A549 (cell line): ENCODE measurements around the gene PPM1B. TPM values are rescaled to one million over a fixed set of nuclear protein-coding genes. Genes with fewer than 3 reads are reported as not detected.
"Not testable (repeated sequence)": the region's sequence is repeated elsewhere in the genome, so short reads cannot be mapped to it uniquely, and the experiment has no call there.

ENCODE experiments used
- ATAC-seq, 2 experiments: fragments of 200-7000 bp in 1 of 2; fragments of >200 bp in 1 of 2; cut with Nextera tagmentation in 1 of 2; cut with Tn5 transposase in 1 of 2; 3 replicates each; pipeline versions ENCODE4 v1.8.0 to v1.9.1; 2018 to 2020; ENCODE audit warnings: mild to moderate bottlenecking in 1 of 2, moderate library complexity in 1 of 2
- CTCF ChIA-PET: fragments of 300-600 bp; sonication (Branson Sonifier 250); formaldehyde crosslinking; extraction: SDS; loops from one replicate; lab custom pipeline; 2021; ENCODE audit warnings: antibody characterized with exemption, inconsistent platforms; lab: Yijun Ruan, JAX
- POLR2A ChIA-PET: fragments of 350-600 bp; formaldehyde crosslinking; extraction: SDS; loops from one replicate; lab custom pipeline; 2021; ENCODE audit warnings: antibody characterized with exemption, inconsistent platforms; lab: Yijun Ruan, JAX
- DNase-seq, 2 experiments: peaks; one replicate each; pipeline versions ENCODE4 v3.0.0 to v3.0.0-alpha.2; 2011 to 2016; ENCODE audit warnings: low read depth in 1 of 2, low spot score in 1 of 2
- FAIRE-seq: peaks from 2 replicates; lab custom pipeline; 2011; peaks lifted over from hg19 to GRCh38; lab: Jason Lieb, UNC
- H3K27ac ChIP-seq, 2 experiments: fragments of >200 bp; sonication (Bioruptor Twin); formaldehyde crosslinking; 3 replicates each; pipeline ENCODE4 v1.5.1; 2016 to 2017
- H3K4me1 ChIP-seq: fragments of >200 bp; sonication (Bioruptor Twin); formaldehyde crosslinking; 3 replicates; pipeline ENCODE4 v1.6.1; 2016
- H3K4me2 ChIP-seq: fragments of >200 bp; sonication (Bioruptor Twin); formaldehyde crosslinking; 3 replicates; pipeline ENCODE4 v1.6.1; 2016
- H3K4me3 ChIP-seq: fragments of >200 bp; sonication (Bioruptor Twin); formaldehyde crosslinking; 3 replicates; pipeline ENCODE4 v1.5.1; 2016
- H3K9me3 ChIP-seq: fragments of >200 bp; sonication (Bioruptor Twin); formaldehyde crosslinking; 3 replicates; pipeline ENCODE4 v1.6.1; 2016
- CBX8 ChIP-seq: fragments of 200-600 bp; sonication (generic); IDR thresholded peaks from 2 replicates; pipeline ENCODE4 v1.6.1; 2016
- CHD2 ChIP-seq: fragments of 150-350 bp; IDR thresholded peaks from 2 replicates; pipeline ENCODE4 v1.6.1; 2014; ENCODE audit warnings: low read length; ENCODE audit not compliant: partially characterized antibody
- CHD4 ChIP-seq: fragments of 200-600 bp; sonication (generic); IDR thresholded peaks from 2 replicates; pipeline ENCODE4 v1.6.1; 2016; ENCODE audit warnings: antibody characterized with exemption, mild to moderate bottlenecking, borderline replicate concordance
- EHF ChIP-seq: fragments of 250-450 bp; sonication (Bioruptor Pico); IDR thresholded peaks from 2 replicates; pipeline ENCODE4 v1.5.0; 2020; ENCODE audit warnings: mild to moderate bottlenecking
- JUN ChIP-seq, 2 experiments: fragments of >200 bp; sonication (Bioruptor Twin); formaldehyde crosslinking; IDR thresholded peaks; 2 replicates in 1 of 2; 3 replicates in 1 of 2; pipeline ENCODE4 v1.6.1; 2016 to 2017
- MAFK ChIP-seq: fragments of 450-650 bp; IDR thresholded peaks from 2 replicates; pipeline ENCODE4 v1.6.1; 2014; ENCODE audit not compliant: partially characterized antibody
- MAZ ChIP-seq: fragments of 150-350 bp; IDR thresholded peaks from 2 replicates; pipeline ENCODE4 v1.6.1; 2014; ENCODE audit warnings: antibody characterized with exemption, low read depth, low read length, borderline replicate concordance
- PHF8 ChIP-seq: fragments of 200-600 bp; sonication (generic); IDR thresholded peaks from 2 replicates; pipeline ENCODE4 v1.6.1; 2016; ENCODE audit warnings: low read depth, mild to moderate bottlenecking, antibody characterized with exemption, moderate library complexity, borderline replicate concordance
- RAD21 ChIP-seq, 2 experiments: fragments of >200 bp in 1 of 2; sonication (Bioruptor Twin) in 1 of 2; formaldehyde crosslinking in 1 of 2; IDR thresholded peaks in 1 of 2; conservative IDR thresholded peaks in 1 of 2; 2 replicates in 1 of 2; 3 replicates in 1 of 2; pipeline ENCODE4 v1.6.1; 2012 to 2018; ENCODE audit warnings: inconsistent platforms in 1 of 2
- RCOR1 ChIP-seq: fragments of 150-350 bp; IDR thresholded peaks from 2 replicates; pipeline ENCODE4 v1.6.1; 2014; ENCODE audit warnings: antibody characterized with exemption, low read length, low read depth
- RFX5 ChIP-seq: fragments of 450-650 bp; IDR thresholded peaks from 2 replicates; pipeline ENCODE4 v1.7.1; 2014; ENCODE audit warnings: antibody characterized with exemption, mild to moderate bottlenecking, moderate library complexity
- RNF2 ChIP-seq: fragments of 200-600 bp; sonication (generic); IDR thresholded peaks from 2 replicates; pipeline ENCODE4 v1.6.1; 2016; ENCODE audit warnings: low read depth, mild to moderate bottlenecking, antibody characterized with exemption, moderate library complexity, borderline replicate concordance
- WGBS: methylation state at CpG from one replicate; pipeline ENCODE4 v1.1.6; 2017; ENCODE audit errors: missing lambda C conversion rate; 5-methylcytosine and 5-hydroxymethylcytosine counted together
- polyA plus RNA-seq, 4 experiments: library from polyadenylated mRNA; depleted of rRNA in 3 of 4; stranded (reverse); fragments of >200 nt; fragmentation: RNase III in 1 of 4; extraction: RNeasy Plus Mini Kit Qiagen cat#74134 plus additional on column Dnase treatment in 1 of 4; gene quantifications; 2 replicates in 3 of 4; 3 replicates in 1 of 4; pipeline ENCODE4 v1.2.3, GENCODE V29; 2011 to 2017

PPM1B gene
- polyA plus RNA-seq, 2 of the 4 experiments (the other 2 are of a cell fraction): 49.0 to 75.1 TPM

DNA sequence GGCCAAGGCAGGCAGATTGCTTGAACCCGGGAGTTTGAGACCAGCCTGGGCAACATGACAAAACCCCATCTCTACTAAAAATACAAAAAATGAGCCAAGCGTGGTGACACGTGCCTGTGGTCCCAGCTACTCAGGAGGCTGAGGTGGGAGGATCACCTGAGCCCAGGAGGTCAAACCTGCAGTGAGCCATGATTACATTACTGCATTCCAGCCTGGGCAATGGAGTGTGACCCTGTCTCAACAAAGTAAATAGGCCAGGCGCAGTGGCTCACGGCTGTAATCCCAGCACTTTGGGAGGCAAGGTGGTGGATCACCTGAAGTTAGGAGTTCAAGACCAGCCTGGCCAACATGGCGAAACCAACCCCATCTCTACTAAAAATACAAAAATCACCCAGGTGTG lies 80.6 kb downstream of the PPM1B start:
- peaks cover 28% of the 10 kb centered on the region for H3K9me3 ChIP-seq
- WGBS: 90% methylated on average over 6 of the region's 6 CpGs
- POLR2A ChIA-PET, H3K4me2 ChIP-seq, H3K27ac ChIP-seq, FAIRE-seq, DNase-seq, ATAC-seq, H3K4me3 ChIP-seq: not testable (repeated sequence)
- 0 out of 2 replicates have a peak, but pooled peaks have one; percentile 37 for TF ChIP-seq CHD4
- peaks cover 41% of the 10 kb centered on the region for H3K4me1 ChIP-seq
- CTCF ChIA-PET: interaction anchor here (1.7 to 34.3 kb wide), 2 partner anchors 41 to 206 kb away, joined by 6 to 548 read pairs; no protein-coding TSS in a partner anchor

DNA sequence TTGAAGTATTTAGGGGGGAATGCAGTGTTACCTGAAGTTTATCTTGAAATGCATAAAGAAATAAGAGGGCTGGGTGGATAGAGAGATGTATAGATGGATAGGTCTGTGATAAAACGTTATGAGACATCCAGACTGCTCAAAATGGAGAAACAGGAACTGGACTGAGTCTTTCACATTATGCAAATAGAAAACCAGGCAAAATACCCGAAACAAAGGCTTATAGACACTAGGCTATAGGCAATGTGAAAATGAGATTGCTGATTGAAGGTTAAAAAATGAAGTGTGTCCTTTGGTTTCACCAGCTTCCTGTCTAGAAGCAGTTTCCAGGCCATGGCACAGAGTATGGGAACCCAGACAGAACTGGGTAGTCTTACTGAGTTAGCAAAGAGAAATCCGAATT lies 81.7 kb downstream of the PPM1B start:
- H3K27ac ChIP-seq: no peak overlapping the region
- FAIRE-seq (no peak), ATAC-seq (no peak), DNase-seq (no peak)
- peaks cover 28% of the 10 kb centered on the region for H3K9me3 ChIP-seq
- ChIA-PET POLR2A (no interaction called here), CTCF (interaction anchor here (0.6 to 34.3 kb wide), 4 partner anchors 40 to 163 kb away, joined by 3 to 548 read pairs (median 4); no protein-coding TSS in a partner anchor)
- WGBS: 66% methylated on average over 3 of the region's 3 CpGs
- no peak overlapping the region for H3K4me3 ChIP-seq
- TF ChIP-seq PHF8 (no peak), EHF (no peak), MAFK (no peak), RNF2 (no peak), RCOR1 (no peak), MAZ (no peak), JUN (IDR thresholded peaks at IDR 0.05) (no peak), CBX8 (no peak), CHD2 (no peak), CHD4 (no peak)
- peaks cover 30% of the 10 kb centered on the region for H3K4me1 ChIP-seq
- H3K4me2 ChIP-seq: no peak overlapping the region

DNA sequence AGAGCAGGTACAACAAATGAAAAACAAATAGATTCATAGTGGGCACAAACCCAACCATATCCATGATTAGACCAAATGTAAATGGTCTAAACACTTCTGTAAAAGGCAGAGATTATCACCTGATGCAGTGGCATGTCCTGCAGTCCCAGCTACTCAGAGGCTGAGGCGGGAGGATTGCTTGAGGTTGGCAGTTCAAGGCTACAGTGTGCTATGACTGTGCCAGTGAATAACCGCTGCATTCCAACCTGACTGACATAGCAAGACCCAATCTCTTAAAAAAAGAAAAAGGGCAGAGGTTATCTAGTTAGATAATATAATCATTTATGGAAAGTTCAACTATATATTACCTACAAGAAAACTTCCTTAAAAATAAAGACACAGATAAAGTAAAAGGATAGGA lies 85.3 kb downstream of the PPM1B start:
- Histone ChIP-seq H3K4me3 (no peak overlapping the region), H3K4me2 (no peak overlapping the region), H3K4me1 (0 out of 3 replicates have a peak, but pooled peaks cover 3% of the 10 kb centered on the region), H3K9me3 (peaks cover 28% of the 10 kb centered on the region), H3K27ac (no peak overlapping the region)
- no peak for ATAC-seq
- ChIA-PET POLR2A (no interaction called here), CTCF (interaction anchor here (2.8 to 34.3 kb wide), 3 partner anchors 9 to 36 kb away, joined by 6 to 548 read pairs (median 42); no protein-coding TSS in a partner anchor)
- no peak for TF ChIP-seq CHD4
- no peak for DNase-seq
- 94% methylated on average over 2 of the region's 2 CpGs for WGBS
- FAIRE-seq: no peak

DNA sequence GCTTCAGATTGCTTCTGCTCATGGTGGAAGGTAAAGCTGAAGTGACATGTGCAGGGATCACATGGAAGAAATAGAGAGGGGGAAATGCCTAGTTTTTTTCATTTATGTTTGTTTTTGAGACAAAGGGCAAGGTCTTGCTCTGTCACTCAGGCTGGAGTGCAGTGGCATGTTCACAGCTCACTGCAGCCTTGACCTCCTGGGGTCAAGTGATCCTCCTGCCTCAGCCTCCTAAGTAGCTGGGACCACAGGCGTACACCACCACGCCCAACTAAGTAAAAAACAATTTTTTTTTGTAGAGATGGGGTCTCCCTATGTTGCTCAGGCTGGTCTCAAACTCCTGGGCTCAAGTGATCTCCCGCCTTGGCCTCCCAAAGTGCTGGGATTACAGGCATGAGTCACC lies 87.0 kb downstream of the PPM1B start:
- POLR2A ChIA-PET, H3K4me2 ChIP-seq, H3K27ac ChIP-seq, DNase-seq, ATAC-seq, FAIRE-seq, H3K4me1 ChIP-seq, H3K4me3 ChIP-seq: not testable (repeated sequence)
- peaks cover 28% of the 10 kb centered on the region for H3K9me3 ChIP-seq
- CTCF ChIA-PET: interaction anchor here (1.2 to 34.3 kb wide), 4 partner anchors 10 to 211 kb away, joined by 4 to 548 read pairs (median 24); no protein-coding TSS in a partner anchor
- 94% methylated on average over 3 of the region's 3 CpGs for WGBS

DNA sequence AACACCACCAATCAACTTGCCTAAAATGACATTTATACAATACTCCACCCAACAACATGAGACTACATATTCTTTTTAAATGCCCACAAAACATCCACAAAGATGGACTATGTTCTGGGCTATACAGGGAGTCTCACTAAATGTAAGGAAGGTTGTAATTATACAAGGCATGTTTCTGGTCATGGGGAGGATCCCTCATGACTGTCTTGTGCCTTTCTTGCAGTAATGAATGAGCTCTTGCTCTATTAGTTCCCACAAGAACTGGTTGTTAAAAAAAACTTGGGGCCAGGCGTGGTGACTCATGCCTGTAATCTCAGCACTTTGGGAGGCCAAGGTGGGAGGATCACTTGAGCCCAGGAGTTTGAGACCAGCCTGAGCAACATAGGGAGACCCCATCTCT lies 89.1 kb downstream of the PPM1B start:
- H3K4me3 ChIP-seq, FAIRE-seq, ATAC-seq, DNase-seq, H3K4me1 ChIP-seq, H3K4me2 ChIP-seq, POLR2A ChIA-PET, H3K27ac ChIP-seq: not testable (repeated sequence)
- CTCF ChIA-PET: interaction anchor here (0.7 to 34.3 kb wide), 5 partner anchors 9 to 171 kb away, joined by 3 to 548 read pairs (median 4); no protein-coding TSS in a partner anchor
- peaks cover 13% of the 10 kb centered on the region for H3K9me3 ChIP-seq
- WGBS: 90% methylated on average over 1 of the region's 1 CpG

DNA sequence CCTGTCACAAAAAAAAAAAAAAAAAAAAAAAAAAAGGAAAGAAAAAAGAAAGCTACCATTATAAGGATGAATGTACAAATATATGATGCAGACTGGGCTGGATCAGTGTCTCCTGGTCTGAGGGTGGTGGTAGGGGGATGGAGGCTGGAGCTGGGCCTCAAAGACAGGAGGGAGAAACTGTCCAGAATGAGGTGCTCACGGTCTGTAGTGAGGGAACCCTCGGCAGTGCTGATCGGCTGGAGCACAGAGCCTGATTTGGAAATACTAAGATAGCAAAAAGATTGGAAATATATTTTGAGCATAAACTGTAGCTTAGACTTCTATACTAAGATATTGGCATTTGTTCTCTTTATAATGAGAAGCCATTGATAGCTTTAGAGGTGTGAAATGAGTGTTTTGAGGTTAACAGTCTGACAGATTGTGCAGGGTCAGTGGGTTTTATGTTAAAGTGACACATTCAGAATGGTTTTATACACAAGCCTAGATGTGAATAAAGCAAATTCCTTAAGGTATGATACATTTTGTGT lies 98.7 kb downstream of the PPM1B start:
- Histone ChIP-seq H3K4me2 (peak overlapping the region; percentile 46; the same call in 2 of the 3 replicates), H3K9me3 (no peaks in the 10 kb centered on the region), H3K27ac (peak overlapping the region; percentile 31 to 64; a peak in 4 of 6 replicates), H3K4me3 (no peak overlapping the region), H3K4me1 (peaks cover 25% of the 10 kb centered on the region)
- POLR2A ChIA-PET: no interaction called here
- DNase-seq: no peak
- FAIRE-seq: peak; percentile 81
- 72% methylated on average over 3 of the region's 3 CpGs for WGBS
- CTCF ChIA-PET: interaction anchor here (0.6 to 4.7 kb wide), 11 partner anchors 10 to 702 kb away, joined by 3 to 31 read pairs (median 4); no protein-coding TSS in a partner anchor
- TF ChIP-seq RFX5 (no peak), RAD21 (conservative IDR thresholded peaks at IDR 0.05 in 1 of 2, IDR thresholded peaks at IDR 0.05 in 1 of 2) (0 out of 5 replicates have a peak, but pooled peaks of 1 of the 2 experiments have one; percentile 15)
- ATAC-seq: peak; percentile 47 to 65; a peak in 5 of 6 replicates
